NCI-H2107 treated with DMSO at 0.1 percent for 48 hours (cell line): ENCODE results near the gene PCARE.
"Not testable (repeated sequence)": the region's sequence is repeated elsewhere in the genome, so short reads cannot be mapped to it uniquely, and the experiment has no call there.

Experiments used
- DNase-seq: peaks from one replicate; lab custom pipeline; 2025; ENCODE audit not compliant: unreplicated experiment; lab: John Stamatoyannopoulos, UW

PCARE gene

GRCh38 chr2:29074411-29074810, at the start of gene PCARE:
Gene PCARE, minus strand, starts transcription at chr2:29074523. Its CDS starts 262 bp downstream, at chr2:29074261.
- DNase-seq, result no peak

GRCh38 chr2:29123617-29124349, 49.5 kb upstream of the PCARE start:
- no peak for DNase-seq

GRCh38 chr2:29120846-29121245, 46.5 kb upstream of the PCARE start:
- no peak for DNase-seq

- DNase-seq, result no peak
These were observed 44.9 kb upstream of the PCARE start for GRCh38 chr2:29119211-29119610.

- DNase-seq, result no peak
These were observed 43.4 kb upstream of the PCARE start for GRCh38 chr2:29117636-29118303.

GRCh38 chr2:29115797-29116781, 41.8 kb upstream of the PCARE start:
- DNase-seq, result peak; percentile 37

GRCh38 chr2:29114946-29115609, 40.8 kb upstream of the PCARE start, which contains the start of gene CLIP4:
Gene CLIP4, plus strand, starts transcription at chr2:29115415. Its CDS starts 5,974 bp downstream, at chr2:29121389.
- no peak for DNase-seq

- no peak for DNase-seq
These were observed 40.2 kb upstream of the PCARE start for GRCh38 chr2:29114586-29114945.

GRCh38 chr2:29113891-29114321, 39.6 kb upstream of the PCARE start:
- DNase-seq, result peak; percentile 59

- no peak for DNase-seq
These were observed 38.8 kb upstream of the PCARE start for GRCh38 chr2:29113027-29113686.

- no peak for DNase-seq
These were observed 38.1 kb upstream of the PCARE start for GRCh38 chr2:29112379-29112778.

GRCh38 chr2:29110916-29111535, 36.7 kb upstream of the PCARE start:
- DNase-seq, result no peak

GRCh38 chr2:29109246-29109645, 34.9 kb upstream of the PCARE start:
- no peak for DNase-seq

- no peak for DNase-seq
These were observed 33.9 kb upstream of the PCARE start for GRCh38 chr2:29108225-29108624.

GRCh38 chr2:29107547-29107946, 33.2 kb upstream of the PCARE start:
- not testable (repeated sequence) for DNase-seq

GRCh38 chr2:29106980-29107388, 32.7 kb upstream of the PCARE start:
- peak; percentile 81 for DNase-seq

- DNase-seq, result no peak
These were observed 31.9 kb upstream of the PCARE start for GRCh38 chr2:29106256-29106655.

GRCh38 chr2:29105375-29105774, 31.1 kb upstream of the PCARE start:
- no peak for DNase-seq

GRCh38 chr2:29104688-29105087, 30.4 kb upstream of the PCARE start:
- no peak for DNase-seq

GRCh38 chr2:29100564-29100963, 26.2 kb upstream of the PCARE start:
- no peak for DNase-seq
